ENCODE results near the gene FAM32A. TPM values are rescaled to one million over a fixed set of nuclear protein-coding genes. Genes with fewer than 3 reads are reported as not detected.

The FAM32A gene
- total RNA-seq = 93.4 and 109 TPM in 2 replicates

- Histone ChIP-seq H3K27me3 (ENCODE audit: insufficient read depth, low read length) (no peaks in the 10 kb centered on the region), H3K9me3 (ENCODE audit: low read depth, low read length) (no peaks in the 10 kb centered on the region), H3K4me2 (ENCODE audit: insufficient read depth, low read length) (peak within 1 kb of the TSS; percentile 97), H2AFZ (ENCODE audit: low read length) (peak within 1 kb of the TSS; percentile 94), H3K27ac (ENCODE audit: low read depth, low read length) (peak within 1 kb of the TSS; percentile 77), H3K79me2 (ENCODE audit: insufficient read depth, low read length) (peaks cover 43% of the 10 kb centered on the region), H3K36me3 (ENCODE audit: insufficient read depth, low read length) (peaks cover 21% of the 10 kb centered on the region), H4K20me1 (ENCODE audit: insufficient read depth, low read length) (peaks cover 20% of the 10 kb centered on the region), H3K4me3 (ENCODE audit: insufficient read depth, low read length) (peak within 1 kb of the TSS; percentile 94), H3K4me1 (ENCODE audit: insufficient read depth, low read length) (peaks cover 24% of the 10 kb centered on the region)
- peak; percentile 19 for TF ChIP-seq CTCF (IDR thresholded peaks at IDR 0.05; ENCODE audit: extremely low read depth, low read depth, low read length)
- DNase-seq (ENCODE audit: insufficient read length, low spot score, missing footprints) = peak; percentile 99
Observed at GRCh38 chr19:16185123-16185767, at the start of gene FAM32A. Gene FAM32A (plus strand): TSS chr19:16185410. CDS start chr19:16185443, 33 bp downstream.

GRCh38 chr19:16135430-16136127, 49.6 kb upstream of the FAM32A start:
- no peak overlapping the region for H2AFZ ChIP-seq (ENCODE audit: low read length)
- H3K4me3 ChIP-seq (ENCODE audit: insufficient read depth, low read length) = no peak overlapping the region
- TF ChIP-seq CTCF (IDR thresholded peaks at IDR 0.05; ENCODE audit: extremely low read depth, low read depth, low read length) = no peak
- H3K27me3 ChIP-seq (ENCODE audit: insufficient read depth, low read length) = no peaks in the 10 kb centered on the region
- H3K4me2 ChIP-seq (ENCODE audit: insufficient read depth, low read length) = no peak overlapping the region
- DNase-seq (ENCODE audit: insufficient read length, low spot score, missing footprints) = peak; percentile 59
- H3K27ac ChIP-seq (ENCODE audit: low read depth, low read length) = no peak overlapping the region
- peaks cover 21% of the 10 kb centered on the region for H3K36me3 ChIP-seq (ENCODE audit: insufficient read depth, low read length)
- H3K4me1 ChIP-seq (ENCODE audit: insufficient read depth, low read length) = no peaks in the 10 kb centered on the region
- no peaks in the 10 kb centered on the region for H3K9me3 ChIP-seq (ENCODE audit: low read depth, low read length)
- peaks cover 4% of the 10 kb centered on the region for H4K20me1 ChIP-seq (ENCODE audit: insufficient read depth, low read length)
- no peaks in the 10 kb centered on the region for H3K79me2 ChIP-seq (ENCODE audit: insufficient read depth, low read length)

GRCh38 chr19:16136185-16136999, 48.8 kb upstream of the FAM32A start:
- Histone ChIP-seq H3K27me3 (ENCODE audit: insufficient read depth, low read length) (no peaks in the 10 kb centered on the region), H4K20me1 (ENCODE audit: insufficient read depth, low read length) (peaks cover 4% of the 10 kb centered on the region), H3K4me2 (ENCODE audit: insufficient read depth, low read length) (no peak overlapping the region), H2AFZ (ENCODE audit: low read length) (no peak overlapping the region), H3K4me1 (ENCODE audit: insufficient read depth, low read length) (no peaks in the 10 kb centered on the region), H3K9me3 (ENCODE audit: low read depth, low read length) (no peaks in the 10 kb centered on the region), H3K36me3 (ENCODE audit: insufficient read depth, low read length) (peaks cover 21% of the 10 kb centered on the region), H3K79me2 (ENCODE audit: insufficient read depth, low read length) (no peaks in the 10 kb centered on the region), H3K4me3 (ENCODE audit: insufficient read depth, low read length) (no peak overlapping the region), H3K27ac (ENCODE audit: low read depth, low read length) (no peak overlapping the region)
- no peak for TF ChIP-seq CTCF (IDR thresholded peaks at IDR 0.05; ENCODE audit: extremely low read depth, low read depth, low read length)
- DNase-seq (ENCODE audit: insufficient read length, low spot score, missing footprints) = peak; percentile 39
